GM10248 (cell line): Measurements from ENCODE around the gene FXN.

ENCODE experiments used
- CTCF ChIA-PET: fragments of 300-600 bp; sonication (Branson Sonifier 250); formaldehyde crosslinking; extraction: SDS; loops from one replicate; lab custom pipeline; 2021; ENCODE audit warnings: antibody characterized with exemption; lab: Yijun Ruan, JAX
- POLR2A ChIA-PET: fragments of 350-650 bp; sonication (Branson Sonifier 250); formaldehyde crosslinking; extraction: SDS; loops from one replicate; lab custom pipeline; 2020; ENCODE audit warnings: antibody characterized with exemption; lab: Yijun Ruan, JAX
- DNase-seq: peaks from one replicate; pipeline ENCODE4 v3.0.0; 2012; ENCODE audit errors: extremely low spot score
- CTCF ChIP-seq: IDR thresholded peaks from 2 replicates; pipeline ENCODE4 v1.5.1; 2012; ENCODE audit warnings: mild to moderate bottlenecking, low read depth; ENCODE audit errors: extremely low read depth, missing control alignments, control extremely low read depth

FXN gene

GRCh38 chr9:69019808-69020207, 15.7 kb upstream of the FXN start:
- no peak for DNase-seq
- POLR2A ChIA-PET, result interaction anchor here (0.7 kb wide), 1 partner anchor 452 kb away, joined by 5 read pairs; no protein-coding TSS in a partner anchor
- TF ChIP-seq CTCF, result no peak
- CTCF ChIA-PET, result interaction anchor here (1.0 to 2.2 kb wide), 7 partner anchors 9 to 460 kb away, joined by 3 to 6 read pairs (median 4); partner anchors contain the start of gene FXN

- no peak for TF ChIP-seq CTCF
- DNase-seq, result no peak
- CTCF ChIA-PET, result interaction anchor here (0.6 to 2.2 kb wide), 6 partner anchors 10 to 452 kb away, joined by 3 to 5 read pairs (median 4); no protein-coding TSS in a partner anchor
- POLR2A ChIA-PET, result no interaction called here
Observed at GRCh38 chr9:69020301-69021145, 15.0 kb upstream of the FXN start.

- ChIA-PET CTCF (interaction anchor here (1.0 to 3.6 kb wide), 7 partner anchors 10 to 464 kb away, joined by 3 to 39 read pairs (median 3); partner anchors contain the start of gene FXN), POLR2A (no interaction called here)
- no peak for DNase-seq
- no peak for TF ChIP-seq CTCF
Observed at GRCh38 chr9:69023650-69024049, 11.9 kb upstream of the FXN start.

- ChIA-PET CTCF (interaction anchor here (0.7 to 3.7 kb wide), 16 partner anchors 8 to 464 kb away, joined by 3 to 17 read pairs (median 4); partner anchors contain the start of gene FXN), POLR2A (no interaction called here)
- peak; percentile 80 for TF ChIP-seq CTCF
- DNase-seq, result peak; percentile 66
Observed at GRCh38 chr9:69027355-69028097, 8.0 kb upstream of the FXN start.

GRCh38 chr9:69028754-69029153, 6.8 kb upstream of the FXN start:
- ChIA-PET POLR2A (no interaction called here), CTCF (interaction anchor here (0.9 to 3.7 kb wide), 11 partner anchors 9 to 465 kb away, joined by 3 to 17 read pairs (median 4); no protein-coding TSS in a partner anchor)
- no peak for TF ChIP-seq CTCF
- no peak for DNase-seq

GRCh38 chr9:69029535-69029934, 6.0 kb upstream of the FXN start:
- no peak for DNase-seq
- no peak for TF ChIP-seq CTCF
- ChIA-PET CTCF (interaction anchor here (1.8 to 2.2 kb wide), 2 partner anchors 10 to 446 kb away, joined by 6 read pairs; no protein-coding TSS in a partner anchor), POLR2A (no interaction called here)
